ENCODE data around the gene RBM8A. TPM values are rescaled to one million over a fixed set of nuclear protein-coding genes. Genes with fewer than 3 reads are reported as not detected.

RBM8A gene
- total RNA-seq = 100 to 1,000 TPM; 155 to 229 (median 200) TPM

DNA sequence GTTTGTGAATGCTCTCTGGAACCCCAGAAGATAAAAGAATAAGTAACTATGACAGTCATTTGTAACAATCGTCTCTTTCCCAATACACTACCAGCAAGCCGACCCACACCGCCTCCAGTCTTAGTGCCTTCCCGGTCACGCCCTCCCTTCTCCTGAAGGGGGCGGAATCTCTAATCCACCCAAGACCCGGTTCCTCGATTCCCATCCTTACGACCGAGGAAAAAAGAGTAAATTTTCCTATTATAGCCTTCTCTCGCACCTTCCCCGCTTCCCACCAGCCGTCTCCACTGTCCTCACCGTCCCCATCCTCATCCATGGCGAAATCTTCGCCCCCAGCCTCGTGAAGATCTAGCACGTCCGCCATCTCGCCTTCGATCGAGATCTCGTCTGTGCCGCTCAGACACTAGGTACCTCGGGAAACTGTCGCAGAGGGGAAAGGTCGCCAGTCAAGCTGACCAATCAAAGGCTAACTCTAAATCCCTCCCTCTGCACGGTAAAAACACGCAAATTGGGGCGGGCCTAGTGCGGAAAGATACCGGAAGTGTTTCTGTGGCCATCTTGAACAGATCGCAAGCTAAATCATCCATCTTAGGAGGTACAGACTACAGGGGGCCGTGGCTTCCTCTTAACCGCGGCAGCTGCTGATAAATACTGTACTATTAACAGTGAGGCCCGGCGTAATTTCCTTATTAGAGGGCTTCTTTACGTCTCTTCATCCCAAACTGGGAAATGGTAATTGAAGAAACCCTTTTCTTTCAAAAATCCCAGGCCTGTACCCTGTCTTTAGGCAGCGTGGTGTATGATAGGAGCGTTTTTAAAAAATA, at the start of gene RBM8A:
TSS of gene RBM8A (minus strand) at position 422 of the 824 bp plus-strand sequence. CDS start at position 364, 58 bp downstream.
- WGBS, 2 donors = 0% methylated on average over 25 to 41 of the region's 41 CpGs
- TF ChIP-seq CTCF (IDR thresholded peaks at IDR 0.05) = peak; percentile 56 to 79 (median 71)
- TF ChIP-seq POLR2A (IDR thresholded peaks at IDR 0.05) = peak in 3 of 4 donors; percentile 97 to 98 (median 97)
- H3K36me3 ChIP-seq = peaks cover 0 to 37% (median 0%) of the 10 kb centered on the region in 3 donors
- intact Hi-C loops (cut with DNase I) = no loop called here
- peak within 1 kb of the TSS; percentile 90 to 99 (median 96) for H3K27ac ChIP-seq
- peaks cover 13 to 42% (median 13%) of the 10 kb centered on the region in 3 donors for H3K4me1 ChIP-seq
- DNase-seq = peak; percentile 86
- peak within 1 kb of the TSS; percentile 70 to 82 (median 72) for H3K4me3 ChIP-seq
- H3K27me3 ChIP-seq = no peaks in the 10 kb centered on the region
- no peaks in the 10 kb centered on the region for H3K9me3 ChIP-seq

GRCh38 chr1:145977016-145977415, 49.7 kb upstream of the RBM8A start:
- peaks cover 0 to 4% (median 0%) of the 10 kb centered on the region in 3 donors for H3K36me3 ChIP-seq
- DNase-seq = no peak
- peaks cover 34 to 52% (median 43%) of the 10 kb centered on the region in 3 donors for H3K4me1 ChIP-seq
- no peaks in the 10 kb centered on the region for H3K9me3 ChIP-seq
- H3K4me3 ChIP-seq = no peak overlapping the region
- 63 to 87% methylated on average over 5 of the region's 5 CpGs for WGBS, 2 donors
- peak overlapping the region; percentile 90 to 98 (median 96) for H3K27ac ChIP-seq
- TF ChIP-seq POLR2A (IDR thresholded peaks at IDR 0.05) = no peak
- TF ChIP-seq CTCF (IDR thresholded peaks at IDR 0.05) = no peak
- H3K27me3 ChIP-seq = no peaks in the 10 kb centered on the region
- intact Hi-C loops (cut with DNase I) = no loop called here

GRCh38 chr1:145975216-145975615, 47.9 kb upstream of the RBM8A start:
- no peak overlapping the region for H3K27ac ChIP-seq
- H3K27me3 ChIP-seq = no peaks in the 10 kb centered on the region
- peaks cover 25 to 34% (median 26%) of the 10 kb centered on the region in 3 donors for H3K4me1 ChIP-seq
- no peak for TF ChIP-seq CTCF (IDR thresholded peaks at IDR 0.05)
- H3K9me3 ChIP-seq = no peaks in the 10 kb centered on the region
- H3K36me3 ChIP-seq = peaks cover 0 to 4% (median 0%) of the 10 kb centered on the region in 3 donors
- WGBS, 2 donors = 83 to 86% methylated on average over 2 to 3 of the region's 4 CpGs
- DNase-seq = no peak
- H3K4me3 ChIP-seq = no peak overlapping the region
- intact Hi-C loops (cut with DNase I) = no loop called here

- H3K4me3 ChIP-seq = no peak overlapping the region
- no peaks in the 10 kb centered on the region for H3K9me3 ChIP-seq
- H3K27ac ChIP-seq = no peak overlapping the region
- DNase-seq = no peak
- TF ChIP-seq POLR2A (IDR thresholded peaks at IDR 0.05) (no peak), CTCF (IDR thresholded peaks at IDR 0.05) (no peak)
- peaks cover 0 to 4% (median 0%) of the 10 kb centered on the region in 3 donors for H3K36me3 ChIP-seq
- WGBS, 2 donors = 76 to 78% methylated on average over 7 of the region's 7 CpGs
- no peaks in the 10 kb centered on the region for H3K27me3 ChIP-seq
- H3K4me1 ChIP-seq = peaks cover 20 to 29% (median 21%) of the 10 kb centered on the region in 3 donors
- intact Hi-C loops (cut with DNase I) = no loop called here
These were observed 47.4 kb upstream of the RBM8A start for GRCh38 chr1:145974721-145975120.

- Histone ChIP-seq H3K9me3 (no peaks in the 10 kb centered on the region), H3K27me3 (no peaks in the 10 kb centered on the region), H3K27ac (no peak overlapping the region), H3K4me3 (no peak overlapping the region), H3K36me3 (peaks cover 0 to 4% (median 0%) of the 10 kb centered on the region in 3 donors), H3K4me1 (peaks cover 3 to 7% (median 5%) of the 10 kb centered on the region in 3 donors)
- DNase-seq = no peak
- intact Hi-C loops (cut with DNase I) = no loop called here
- TF ChIP-seq CTCF (IDR thresholded peaks at IDR 0.05) = no peak
- no peak for TF ChIP-seq POLR2A (IDR thresholded peaks at IDR 0.05)
- 62 to 67% methylated on average over 5 to 7 of the region's 7 CpGs for WGBS, 2 donors
These were observed 45.3 kb upstream of the RBM8A start for GRCh38 chr1:145972580-145972979.
